MCF 10A (cell line): Measurements from ENCODE around the gene CASKIN1. TPM values are rescaled to one million over a fixed set of nuclear protein-coding genes. Genes with fewer than 3 reads are reported as not detected.

ENCODE experiments used
- microRNA-seq: library from miRNA; unstranded; fragments of <30 nt; microRNA quantifications from one replicate; pipeline ENCODE4 v1.2.0, GENCODE V29; 2022
- total RNA-seq: library from RNA; stranded (reverse); gene quantifications from 2 replicates; pipeline ENCODE4 v1.2.3, GENCODE V29; 2022

Gene CASKIN1
- total RNA-seq, 1 experiment from 2014 or later = 0.14 TPM

Small RNA genes within 50 kb of the gene (microRNA-seq; reads per million reads assigned to microRNA genes)
- gene MIR3180-5 (not detected), gene MIR4516 (not detected)

Other genes with a start within 250 kb of the CASKIN1 start
- not detected in 2 replicates for gene RPL3L, start 241.9 kb downstream of the CASKIN1 start, total RNA-seq
- 202 TPM in 2 replicates for gene NDUFB10, start 237.1 kb downstream of the CASKIN1 start, total RNA-seq
- 4,760 and 4,836 TPM in 2 replicates for gene RPS2, start 231.8 kb downstream of the CASKIN1 start, total RNA-seq
- 0.39 TPM in 1 of 2 replicates, not detected in the other for gene RNF151, start 229.7 kb downstream of the CASKIN1 start, total RNA-seq
- 25.8 and 26.8 TPM in 2 replicates for gene TBL3, start 224.6 kb downstream of the CASKIN1 start, total RNA-seq
- 1.1 TPM in 1 of 2 replicates, not detected in the other for gene NOXO1, start 215.1 kb downstream of the CASKIN1 start, total RNA-seq
- 34.6 and 40.8 TPM in 2 replicates for gene GFER, start 212.4 kb downstream of the CASKIN1 start, total RNA-seq
- 0.68 and 1.1 TPM in 2 replicates for gene SYNGR3, start 206.6 kb downstream of the CASKIN1 start, total RNA-seq
- gene ZNF598, start 186.8 kb downstream of the CASKIN1 start, total RNA-seq = 177 and 252 TPM in 2 replicates
- gene NPW, start 176.8 kb downstream of the CASKIN1 start, total RNA-seq = 4.9 and 7.7 TPM in 2 replicates
- gene NHERF2, start 169.7 kb downstream of the CASKIN1 start, total RNA-seq = 8.5 and 14.5 TPM in 2 replicates
- 16.4 and 17.7 TPM in 2 replicates for gene NTHL1, start 148.8 kb downstream of the CASKIN1 start, total RNA-seq
- gene TSC2, start 148.6 kb downstream of the CASKIN1 start, total RNA-seq = 99.8 and 136 TPM in 2 replicates
- gene PKD1, start 60.7 kb downstream of the CASKIN1 start, total RNA-seq = 159 and 187 TPM in 2 replicates
- 0.81 and 1.0 TPM in 2 replicates for gene RAB26, start 48.0 kb downstream of the CASKIN1 start, total RNA-seq
- 87.4 and 98.6 TPM in 2 replicates for gene TRAF7, start 40.8 kb downstream of the CASKIN1 start, total RNA-seq
- 63.4 and 87.6 TPM in 2 replicates for gene MLST8, start 8.8 kb upstream of the CASKIN1 start, total RNA-seq
- 4.6 and 5.2 TPM in 2 replicates for gene BRICD5, start 14.3 kb upstream of the CASKIN1 start, total RNA-seq
- 11.3 and 12.0 TPM in 2 replicates for gene PGP, start 18.2 kb upstream of the CASKIN1 start, total RNA-seq
- gene E4F1, start 27.0 kb upstream of the CASKIN1 start, total RNA-seq = 26.2 and 28.4 TPM in 2 replicates
- 1.5 and 3.8 TPM in 2 replicates for gene DNASE1L2, start 39.8 kb upstream of the CASKIN1 start, total RNA-seq
- gene ECI1, start 55.0 kb upstream of the CASKIN1 start, total RNA-seq = 115 and 154 TPM in 2 replicates
- 245 and 247 TPM in 2 replicates for gene RNPS1, start 71.5 kb upstream of the CASKIN1 start, total RNA-seq
- gene ABCA3, start 144.1 kb upstream of the CASKIN1 start, total RNA-seq = 3.5 and 4.6 TPM in 2 replicates
- gene CCNF, start 232.8 kb upstream of the CASKIN1 start, total RNA-seq = 7.5 and 11.9 TPM in 2 replicates